GM10266 (cell line): Measurements from ENCODE around the gene NIPBL.
A peak's percentile ranks its signal among the peaks of the same experiment; 100 is the strongest.
"Not testable (repeated sequence)": the region's sequence is repeated elsewhere in the genome, so short reads cannot be mapped to it uniquely, and the experiment has no call there.

Experiments used
- DNase-seq: peaks from one replicate; pipeline ENCODE4 v3.0.0; 2012; ENCODE audit errors: extremely low spot score
- TF ChIP-seq, protein P1 (sequence below): IDR thresholded peaks from 2 replicates; pipeline ENCODE4 v1.5.1; 2012; ENCODE audit warnings: mild to moderate bottlenecking, low read depth; ENCODE audit not compliant: control insufficient read depth, insufficient read depth; ENCODE audit errors: missing control alignments

NIPBL gene

DNA sequence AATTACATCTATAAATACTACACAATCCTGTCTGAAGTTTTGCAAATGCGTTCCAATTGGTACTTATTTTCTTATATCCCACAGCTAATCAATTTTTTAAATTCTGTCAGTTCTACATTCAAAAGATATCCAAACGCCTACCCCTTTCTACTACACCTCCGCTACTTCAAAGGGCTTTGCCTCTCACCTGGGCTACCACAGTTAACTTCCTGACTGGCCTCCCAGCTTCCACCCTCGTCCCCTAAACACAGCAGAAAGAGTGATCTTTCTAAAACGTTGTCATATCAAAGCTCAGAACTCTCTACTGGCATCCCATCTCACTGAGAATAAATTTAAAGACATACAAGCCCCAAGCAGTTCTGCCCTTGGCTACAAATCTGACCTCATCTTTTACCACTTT, 32.3 kb upstream of the NIPBL start:
- DNase-seq = no peak
- TF ChIP-seq, protein P1, sequence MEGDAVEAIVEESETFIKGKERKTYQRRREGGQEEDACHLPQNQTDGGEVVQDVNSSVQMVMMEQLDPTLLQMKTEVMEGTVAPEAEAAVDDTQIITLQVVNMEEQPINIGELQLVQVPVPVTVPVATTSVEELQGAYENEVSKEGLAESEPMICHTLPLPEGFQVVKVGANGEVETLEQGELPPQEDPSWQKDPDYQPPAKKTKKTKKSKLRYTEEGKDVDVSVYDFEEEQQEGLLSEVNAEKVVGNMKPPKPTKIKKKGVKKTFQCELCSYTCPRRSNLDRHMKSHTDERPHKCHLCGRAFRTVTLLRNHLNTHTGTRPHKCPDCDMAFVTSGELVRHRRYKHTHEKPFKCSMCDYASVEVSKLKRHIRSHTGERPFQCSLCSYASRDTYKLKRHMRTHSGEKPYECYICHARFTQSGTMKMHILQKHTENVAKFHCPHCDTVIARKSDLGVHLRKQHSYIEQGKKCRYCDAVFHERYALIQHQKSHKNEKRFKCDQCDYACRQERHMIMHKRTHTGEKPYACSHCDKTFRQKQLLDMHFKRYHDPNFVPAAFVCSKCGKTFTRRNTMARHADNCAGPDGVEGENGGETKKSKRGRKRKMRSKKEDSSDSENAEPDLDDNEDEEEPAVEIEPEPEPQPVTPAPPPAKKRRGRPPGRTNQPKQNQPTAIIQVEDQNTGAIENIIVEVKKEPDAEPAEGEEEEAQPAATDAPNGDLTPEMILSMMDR = no peak

DNA sequence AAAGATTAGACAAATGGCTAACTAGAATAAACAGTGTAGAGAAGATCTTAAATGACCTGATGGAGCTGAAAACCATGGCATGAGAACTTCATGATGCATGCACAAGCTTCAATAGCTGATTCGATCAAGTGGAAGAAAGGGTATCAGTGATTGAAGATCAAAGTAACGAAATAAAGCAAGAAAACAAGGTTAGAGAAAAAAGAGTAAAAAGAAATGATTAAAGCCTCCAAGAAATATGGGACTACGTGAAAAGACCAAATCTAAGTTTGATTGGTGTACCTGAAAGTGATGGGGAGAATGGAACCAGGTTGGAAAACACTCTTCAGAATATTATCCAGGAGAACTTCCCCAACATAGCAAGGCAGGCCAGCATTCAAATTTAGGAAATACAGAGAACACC, 28.0 kb upstream of the NIPBL start:
- DNase-seq = not testable (repeated sequence)

DNA sequence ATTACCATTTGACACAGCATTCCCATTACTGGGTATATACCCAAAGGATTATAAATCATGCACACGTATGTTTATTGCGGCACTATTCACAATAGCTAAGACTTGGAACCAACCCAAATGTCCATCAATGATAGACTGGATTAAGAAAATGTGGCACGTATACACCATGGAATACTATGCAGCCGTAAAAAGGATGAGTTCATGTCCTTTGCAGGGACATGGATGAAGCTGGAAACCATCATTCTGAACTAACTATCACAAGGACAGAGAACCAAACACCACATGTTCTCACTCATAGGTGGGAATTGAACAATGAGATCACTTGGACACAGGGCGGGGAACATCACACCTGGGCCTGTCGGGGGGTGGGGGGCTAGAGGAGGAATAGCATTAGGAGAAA, 23.7 kb upstream of the NIPBL start:
- DNase-seq = not testable (repeated sequence)

DNA sequence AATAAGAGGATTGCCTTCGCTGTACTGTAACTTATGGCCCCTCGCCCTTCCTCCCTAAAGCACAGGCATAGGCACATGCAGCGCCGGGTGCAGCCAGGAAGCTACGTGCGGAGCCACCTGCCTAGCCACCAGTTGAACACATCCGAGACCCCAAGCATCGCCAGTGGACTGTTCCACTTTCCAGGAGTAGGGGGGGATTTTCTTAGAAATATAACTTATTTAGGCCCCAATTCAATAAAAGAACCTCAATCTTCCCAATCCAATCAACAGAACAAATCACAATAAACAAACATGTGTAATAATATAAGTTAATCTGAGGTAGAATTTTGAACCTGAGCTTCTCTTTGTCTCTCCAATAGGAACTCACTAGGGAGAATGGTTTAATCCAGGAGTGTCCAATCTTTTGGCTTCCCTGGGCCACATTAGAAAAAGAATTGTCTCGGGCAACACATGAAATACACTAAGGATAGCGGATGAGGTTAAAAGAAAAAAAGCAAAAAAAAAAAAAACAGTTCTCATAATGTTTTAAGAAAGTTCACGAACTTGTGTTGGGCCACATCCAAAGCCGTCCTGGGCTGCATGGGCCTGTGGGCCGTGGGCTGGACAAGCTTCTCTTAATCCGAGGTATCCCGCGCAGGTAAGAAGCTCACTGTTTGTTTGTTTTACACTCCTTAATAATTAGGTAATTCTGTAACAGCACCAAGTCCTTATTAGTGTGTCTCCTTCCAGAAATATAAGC, 22.0 kb upstream of the NIPBL start:
- TF ChIP-seq, protein P1 = no peak

DNA sequence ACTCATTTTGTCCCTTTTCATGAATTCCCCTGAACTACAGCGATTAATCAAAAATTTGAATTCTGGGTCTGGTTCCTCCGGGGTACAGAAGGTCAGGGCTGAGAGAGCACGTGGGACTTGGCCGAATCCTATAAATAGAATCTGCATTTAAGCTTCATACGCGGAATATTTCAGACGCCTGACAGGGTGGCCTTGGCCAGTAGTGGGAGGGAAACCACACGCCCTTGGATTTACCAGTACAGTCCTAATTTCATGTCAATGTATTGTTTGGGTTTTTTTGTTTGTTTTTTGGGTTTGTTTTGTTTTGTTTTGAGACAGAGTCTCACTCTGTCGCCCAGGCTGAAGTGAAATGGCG, 21.5 kb upstream of the NIPBL start:
- no peak for DNase-seq
- TF ChIP-seq, protein P1 = no peak

More for the DNA sequence above, 22.0 kb upstream of the NIPBL start:
- DNase-seq = no peak

DNA sequence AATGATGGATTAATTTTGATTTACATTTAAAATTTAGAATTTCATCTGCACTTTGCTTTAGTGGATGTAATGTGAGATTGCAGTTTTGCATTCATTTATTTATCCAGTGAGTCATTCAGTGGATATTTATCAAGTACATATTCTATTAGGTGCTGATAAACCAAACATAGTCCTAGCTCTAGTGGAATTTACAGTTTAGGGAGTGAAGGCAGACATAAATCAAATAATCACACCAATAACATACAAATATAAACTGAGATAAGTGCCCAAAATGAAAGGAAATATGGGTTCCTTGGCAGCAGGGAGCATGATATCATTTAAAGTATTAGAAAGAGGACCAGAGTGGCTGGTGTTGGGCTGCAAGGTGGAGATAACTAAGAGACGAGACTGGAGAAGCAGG, 14.7 kb upstream of the NIPBL start:
- no peak for DNase-seq
- TF ChIP-seq, protein P1 = no peak

DNA sequence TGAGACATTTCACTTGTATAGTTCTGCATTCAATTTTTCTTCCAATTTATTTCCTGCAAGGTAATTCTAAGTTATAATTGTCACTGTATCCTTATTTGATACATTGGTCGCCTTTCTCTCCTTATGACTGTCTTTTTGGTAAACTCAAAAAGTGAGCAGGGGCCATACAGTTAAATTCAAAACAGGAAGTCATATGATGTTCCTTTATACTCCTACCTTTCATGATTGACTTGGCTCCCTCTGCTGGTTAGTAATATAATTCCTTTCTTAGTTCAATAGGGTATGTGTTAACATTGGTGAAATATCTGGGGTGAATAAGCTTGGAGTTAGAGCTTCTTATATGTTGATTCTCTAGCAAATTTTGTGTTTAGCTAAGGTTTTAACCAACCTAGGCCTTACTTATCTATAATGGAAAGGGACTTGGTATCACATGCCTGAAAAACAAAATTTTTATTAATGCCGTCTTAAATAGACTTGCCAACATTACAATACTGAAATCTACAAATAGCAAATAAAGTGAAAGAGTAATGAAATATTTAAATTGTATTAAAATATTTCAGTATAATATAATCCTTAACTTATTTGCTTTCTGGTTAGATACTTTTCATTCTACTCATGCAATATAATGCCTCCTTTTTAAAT, 6.0 kb upstream of the NIPBL start:
- DNase-seq = peak; percentile 62
- TF ChIP-seq, protein P1 = peak; percentile 31

DNA sequence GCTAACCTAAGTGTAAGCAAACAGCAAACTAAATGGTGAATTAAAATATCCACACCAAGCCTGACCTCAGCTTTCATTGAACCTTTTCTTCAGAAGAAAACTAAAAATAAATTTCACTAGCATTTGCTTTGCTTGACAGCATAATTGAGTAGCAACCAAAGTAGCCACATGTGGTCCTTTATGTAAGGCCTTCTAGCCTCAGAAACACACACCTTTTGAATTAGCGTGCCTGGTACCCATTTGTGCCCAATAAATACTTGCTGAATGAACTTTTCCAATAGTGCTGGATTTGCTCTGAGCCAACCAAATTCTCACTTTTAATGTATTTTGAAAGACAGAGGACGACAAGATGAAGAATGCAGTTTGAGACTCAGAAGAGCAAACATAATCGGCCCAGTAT, 2.1 kb upstream of the NIPBL start:
- TF ChIP-seq, protein P1 = no peak
- DNase-seq = no peak
